D721Med (cell line): Measurements from ENCODE around the gene ARSH.
"Not testable (repeated sequence)": the region's sequence is repeated elsewhere in the genome, so short reads cannot be mapped to it uniquely, and the experiment has no call there.

Source experiments
- DNase-seq: peaks from one replicate; pipeline ENCODE4 v3.0.0; 2011; ENCODE audit warnings: low spot score; ENCODE audit not compliant: insufficient read length
- FAIRE-seq: peaks from 2 replicates; lab custom pipeline; 2011; peaks lifted over from hg19 to GRCh38; lab: Jason Lieb, UNC
- CTCF ChIP-seq: IDR thresholded peaks from 2 replicates; pipeline ENCODE4 v1.5.1; 2012; ENCODE audit warnings: mild to moderate bottlenecking, control low read depth; ENCODE audit not compliant: insufficient read depth; ENCODE audit errors: missing control alignments

ARSH gene

DNA sequence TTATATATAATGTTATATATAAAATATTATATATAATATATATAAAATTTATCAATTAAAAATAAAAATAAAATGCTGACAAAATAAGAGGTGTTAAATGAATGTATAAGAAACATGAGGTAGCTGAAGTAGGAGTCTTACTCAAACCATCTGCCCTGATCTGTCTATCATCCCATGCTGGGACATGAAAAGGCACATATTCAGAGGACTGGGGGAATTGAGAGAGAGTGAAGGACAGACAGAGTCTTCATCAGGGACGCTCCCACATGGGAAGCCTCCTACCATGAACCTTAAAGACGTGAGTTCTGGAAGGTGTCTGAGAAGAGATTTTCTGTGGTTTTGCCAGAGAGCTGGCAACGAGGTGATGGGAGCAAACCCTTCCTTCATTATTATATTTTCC, 30.9 kb downstream of the ARSH start:
- DNase-seq: no peak
- no peak for TF ChIP-seq CTCF
- FAIRE-seq: no peak

- TF ChIP-seq CTCF: no peak
- no peak for DNase-seq
- no peak for FAIRE-seq
Observed at GRCh38 chrX:3044196-3044595, 37.9 kb downstream of the ARSH start.

DNA sequence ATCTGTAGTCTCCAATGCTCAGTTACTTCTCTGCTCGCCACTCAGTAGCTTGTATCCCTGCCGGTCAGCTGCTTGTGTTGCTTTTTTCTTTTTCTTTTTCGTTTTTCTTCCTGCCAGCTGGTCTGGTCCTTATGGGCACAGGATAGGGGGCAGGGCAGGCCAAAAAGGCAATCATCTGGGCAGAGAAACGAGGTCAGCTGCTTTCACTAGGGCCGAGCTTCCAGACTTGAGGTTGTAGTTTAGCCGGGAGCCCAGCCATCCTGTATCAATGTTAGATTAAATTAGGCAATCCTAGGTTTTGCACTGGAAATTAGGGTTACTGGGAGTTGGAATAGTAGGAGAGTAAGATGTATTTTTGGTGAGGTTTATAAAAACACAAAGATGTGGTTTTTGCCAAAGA, 38.3 kb downstream of the ARSH start:
- no peak for TF ChIP-seq CTCF
- DNase-seq: no peak
- FAIRE-seq: no peak

- no peak for DNase-seq
- no peak for TF ChIP-seq CTCF
- FAIRE-seq: no peak
Observed at GRCh38 chrX:3046253-3047240, 40.2 kb downstream of the ARSH start.

DNA sequence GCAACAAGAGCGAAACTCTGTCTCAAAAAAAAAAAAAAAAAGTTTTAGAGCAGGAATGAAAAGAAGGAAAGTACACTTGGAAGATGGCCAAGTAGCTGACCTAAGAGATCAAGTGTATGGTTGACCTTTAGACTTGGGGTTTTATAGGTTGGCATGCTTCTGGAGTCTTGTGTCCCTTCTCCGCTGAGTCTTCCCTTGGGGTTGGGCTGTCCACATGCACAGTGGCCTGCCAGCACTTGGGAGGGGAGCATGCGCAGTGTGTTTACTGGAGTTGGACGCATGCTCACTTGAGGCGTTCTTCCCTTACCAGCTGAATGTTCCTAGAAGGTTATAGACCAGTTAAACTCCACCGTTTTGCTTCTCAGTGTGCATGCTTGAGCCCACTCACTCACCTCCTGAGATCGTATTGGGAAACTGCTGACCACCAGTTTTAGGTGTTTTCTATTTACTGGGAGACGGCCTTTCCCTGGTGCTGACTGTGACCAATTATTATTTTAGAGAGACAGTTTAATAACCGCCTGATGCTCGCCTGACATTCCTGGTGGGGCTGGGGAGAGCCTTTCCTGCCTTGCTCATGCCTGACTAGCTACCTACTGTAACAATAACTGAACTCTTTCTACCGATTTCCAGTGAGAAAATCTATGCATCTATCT, 44.3 kb downstream of the ARSH start:
- DNase-seq, FAIRE-seq: not testable (repeated sequence)

- TF ChIP-seq CTCF: no peak
- DNase-seq (no peak), FAIRE-seq (no peak)
Observed at GRCh38 chrX:3052860-3053259, 46.5 kb downstream of the ARSH start.

DNA sequence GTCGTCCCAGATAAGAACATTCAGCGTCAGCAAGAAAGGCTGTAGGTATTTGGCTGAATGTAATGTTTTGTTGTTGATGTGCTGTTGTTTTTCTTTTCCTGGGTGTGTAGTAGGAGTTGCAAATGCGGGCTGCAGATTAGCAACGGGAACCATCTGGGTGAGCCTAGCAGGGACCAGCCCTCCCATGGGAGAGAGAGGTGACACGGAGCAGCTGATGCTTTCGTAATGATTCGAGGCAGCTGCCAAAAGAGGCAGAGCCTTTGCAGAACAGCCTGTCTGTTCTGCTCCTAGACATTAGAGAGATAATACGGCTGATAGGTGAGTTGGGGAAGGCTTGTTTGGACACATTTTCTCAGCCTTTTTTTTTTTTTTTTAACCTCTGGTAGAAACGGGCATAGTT, 60.2 kb downstream of the ARSH start:
- TF ChIP-seq CTCF: no peak
- FAIRE-seq (peak; percentile 71), DNase-seq (peak; percentile 19)
